IMR-90 (cell line): ENCODE data around the gene MUTYH. TPM values are rescaled to one million over a fixed set of nuclear protein-coding genes. Genes with fewer than 3 reads are reported as not detected.

ENCODE experiments used
- ELK1 ChIP-seq: fragments of 150-350 bp; IDR thresholded peaks from 2 replicates; pipeline ENCODE4 v1.6.1; 2016; ENCODE audit warnings: low read depth, mild to moderate bottlenecking, low read length, moderate library complexity, borderline replicate concordance
- polyA plus RNA-seq, 3 experiments: library from polyadenylated mRNA; depleted of rRNA; stranded (reverse); fragments of >200 nt; gene quantifications; 2 replicates each; pipeline ENCODE4 v1.2.3, GENCODE V29; 2012; ENCODE audit warnings: low replicate concordance in 1 of 3
- total RNA-seq: library from RNA; depleted of rRNA; stranded (reverse); fragments of >200 nt; gene quantifications from 2 replicates; pipeline ENCODE4 v1.2.3, GENCODE V29; 2012

MUTYH gene
- total and polyA plus RNA-seq, 2 of the 4 experiments (the other 2 are of a cell fraction), result 9.1 to 14.6 TPM

GRCh38 chr1:45327644-45328515 lies 12.4 kb downstream of the MUTYH start (continued):
- no peak for TF ChIP-seq ELK1
